Activated CD4-positive, alpha-beta T cell treated with anti-CD3 and anti-CD28 coated beads for 36 hours (primary cell): ENCODE measurements around the gene FSCN2. TPM values are rescaled to one million over a fixed set of nuclear protein-coding genes. Genes with fewer than 3 reads are reported as not detected.
"Not testable (repeated sequence)": the region's sequence is repeated elsewhere in the genome, so short reads cannot be mapped to it uniquely, and the experiment has no call there.

Source experiments
- ATAC-seq: fragments of 200-7000 bp; cut with Tn5 transposase; one replicate; pipeline ENCODE4 v1.10.0; 2021; ENCODE audit warnings: mild to moderate bottlenecking, moderate library complexity
- CTCF ChIA-PET: fragments of 350-600 bp; sonication (Branson Sonifier 250); formaldehyde crosslinking; loops from one replicate; lab custom pipeline; 2021; ENCODE audit warnings: antibody characterized with exemption; lab: Charles Lee
- POLR2A ChIA-PET: fragments of 350-600 bp; sonication (Branson Sonifier 250); formaldehyde crosslinking; loops from one replicate; lab custom pipeline; 2021; ENCODE audit warnings: antibody characterized with exemption, inconsistent platforms; lab: Charles Lee
- DNase-seq: peaks from one replicate; pipeline ENCODE4 v3.0.0-alpha.2; 2020
- H3K27ac Mint-ChIP-seq: one replicate; pipeline ENCODE4 v1.8.0; 2021; ENCODE audit warnings: mixed read lengths
- H3K27me3 Mint-ChIP-seq: one replicate; pipeline ENCODE4 v1.8.0; 2021; ENCODE audit warnings: mixed read lengths
- H3K36me3 Mint-ChIP-seq: one replicate; pipeline ENCODE4 v1.8.0; 2021; ENCODE audit warnings: low read depth, mixed read lengths
- H3K4me1 Mint-ChIP-seq: one replicate; pipeline ENCODE4 v1.8.0; 2021; ENCODE audit warnings: mixed read lengths
- H3K4me3 Mint-ChIP-seq: one replicate; pipeline ENCODE4 v1.8.0; 2021; ENCODE audit warnings: mild to moderate bottlenecking, moderate library complexity, mixed read lengths
- H3K9me3 Mint-ChIP-seq: one replicate; pipeline ENCODE4 v1.8.0; 2021; ENCODE audit warnings: low read depth, mixed read lengths
- intact Hi-C, 2 experiments: fragments of 100-400 bp; cut with DNase I in 1 of 2; cut with micrococcal nuclease in 1 of 2; formaldehyde crosslinking; loops; one replicate each; pipeline versions ENCODE4 v1.14.2 to v1.15.1; 2022 to 2024; cut with DNase I, micrococcal nuclease
- total RNA-seq, 2 experiments: library from RNA; stranded (reverse); gene quantifications; one replicate each; pipeline ENCODE4 v1.2.3, GENCODE V29; 2021

Gene FSCN2
- total RNA-seq, 2 experiments from 2014 or later = 0.23 to 0.58 TPM

DNA sequence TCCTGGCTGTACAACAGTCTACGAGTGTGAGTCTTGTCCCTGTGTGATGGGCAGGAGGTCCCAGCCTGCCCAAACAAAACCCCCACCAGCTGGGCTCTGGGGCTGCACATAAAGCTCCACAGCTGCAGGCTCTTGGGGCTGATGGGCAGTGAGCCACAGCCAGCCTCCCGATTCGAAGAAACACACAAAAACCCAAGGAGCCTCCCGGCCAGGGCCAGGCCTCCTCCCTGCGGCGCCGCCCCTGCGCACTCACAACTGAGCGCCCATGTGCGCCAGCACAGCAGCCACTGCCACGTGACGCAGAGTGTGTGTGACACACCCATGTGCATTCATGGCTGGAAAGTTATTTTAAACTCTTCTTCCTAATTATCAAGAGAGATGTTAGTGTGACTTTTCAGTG lies 54.6 kb downstream of the FSCN2 start:
- H3K9me3 Mint-ChIP-seq = no peaks in the 10 kb centered on the region
- ChIA-PET POLR2A (no interaction called here), CTCF (interaction anchor here (4.1 kb wide), 1 partner anchor 18 kb away, joined by 18 read pairs; no protein-coding TSS in a partner anchor)
- intact Hi-C loops = no loop called here
- ATAC-seq = no peak
- no peaks in the 10 kb centered on the region for H3K27me3 Mint-ChIP-seq
- H3K4me3 Mint-ChIP-seq = no peak overlapping the region
- no peak for DNase-seq
- H3K4me1 Mint-ChIP-seq = peaks cover 20% of the 10 kb centered on the region
- H3K27ac Mint-ChIP-seq = no peak overlapping the region
- peaks cover 51% of the 10 kb centered on the region for H3K36me3 Mint-ChIP-seq

- ATAC-seq (no peak), DNase-seq (no peak)
- CTCF ChIA-PET = interaction anchor here (1.9 kb wide), 1 partner anchor 18 kb away, joined by 6 read pairs; no protein-coding TSS in a partner anchor
- POLR2A ChIA-PET = no interaction called here
- Mint-ChIP-seq H3K4me3 (no peak overlapping the region), H3K27me3 (no peaks in the 10 kb centered on the region), H3K36me3 (peaks cover 54% of the 10 kb centered on the region), H3K9me3 (no peaks in the 10 kb centered on the region), H3K4me1 (peaks cover 12% of the 10 kb centered on the region), H3K27ac (no peak overlapping the region)
- intact Hi-C loops = no loop called here
Observed at GRCh38 chr17:81583589-81584342, 55.6 kb downstream of the FSCN2 start.

DNA sequence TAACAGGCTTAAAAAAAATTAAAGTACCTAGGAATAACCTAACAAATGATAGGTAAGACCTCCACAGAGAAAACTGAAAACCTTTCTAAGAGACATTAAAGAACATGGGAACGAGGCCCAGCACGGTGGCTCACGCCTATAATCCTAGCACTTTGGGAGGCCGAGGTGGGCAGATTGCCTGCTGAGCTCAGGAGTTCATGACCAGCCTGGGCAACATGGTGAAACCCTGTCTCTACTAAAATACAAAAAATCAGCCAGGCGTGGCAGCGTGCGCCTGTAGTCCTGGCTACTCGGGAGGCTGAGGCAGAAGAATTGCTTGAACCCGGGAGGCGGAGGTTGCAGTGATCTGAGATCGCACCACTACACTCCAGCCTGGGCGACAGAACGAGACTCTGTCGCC lies 56.6 kb downstream of the FSCN2 start:
- H3K9me3 Mint-ChIP-seq, H3K4me3 Mint-ChIP-seq, ATAC-seq, POLR2A ChIA-PET, DNase-seq, H3K4me1 Mint-ChIP-seq, H3K27me3 Mint-ChIP-seq, H3K27ac Mint-ChIP-seq, intact Hi-C loops: not testable (repeated sequence)
- H3K36me3 Mint-ChIP-seq = peaks cover 57% of the 10 kb centered on the region
- CTCF ChIA-PET = interaction anchor here (1.9 kb wide), 1 partner anchor 17 kb away, joined by 6 read pairs; no protein-coding TSS in a partner anchor

GRCh38 chr17:81586096-81586495 lies 57.9 kb downstream of the FSCN2 start:
- intact Hi-C loops = no loop called here

More at GRCh38 chr17:81586096-81586495, 57.9 kb downstream of the FSCN2 start:
- no peak for DNase-seq
- Mint-ChIP-seq H3K4me3 (no peak overlapping the region), H3K4me1 (no peaks in the 10 kb centered on the region), H3K36me3 (peaks cover 55% of the 10 kb centered on the region), H3K27me3 (no peaks in the 10 kb centered on the region), H3K27ac (no peak overlapping the region), H3K9me3 (no peaks in the 10 kb centered on the region)
- POLR2A ChIA-PET = no interaction called here
- CTCF ChIA-PET = interaction anchor here (0.6 kb wide), 1 partner anchor 269 kb away, joined by 3 read pairs; no protein-coding TSS in a partner anchor
- no peak for ATAC-seq

Other genes starting within 250 kb of the FSCN2 start
- gene SLC38A10, start 233.1 kb upstream of the FSCN2 start, total RNA-seq = 10 to 100 TPM; 47.6 to 52.9 TPM
- under 1 TPM in 1 of 2 experiments, not detected in 1; 0.05 TPM for gene BAHCC1, start 132.9 kb upstream of the FSCN2 start, total RNA-seq
- gene ACTG1, start 15.6 kb upstream of the FSCN2 start, total RNA-seq = 1,000 to 10,000 TPM; 4,119 to 5,987 TPM
- 10 to 100 TPM; 30.4 to 39.3 TPM for gene FAAP100, start 24.0 kb downstream of the FSCN2 start, total RNA-seq
- 10 to 100 TPM; 71.8 to 93.1 TPM for gene NPLOC4, start 108.7 kb downstream of the FSCN2 start, total RNA-seq
- under 1 TPM; 0.34 to 0.35 TPM for gene TSPAN10, start 108.8 kb downstream of the FSCN2 start, total RNA-seq
- 1 to 10 TPM; 1.4 to 2.5 TPM for gene PDE6G, start 128.2 kb downstream of the FSCN2 start, total RNA-seq
- gene OXLD1, start 138.2 kb downstream of the FSCN2 start, total RNA-seq = 10 to 100 TPM; 29.4 to 45.3 TPM
- 10 to 100 TPM; 30.0 to 36.6 TPM for gene CCDC137, start 138.4 kb downstream of the FSCN2 start, total RNA-seq
- 10 to 100 TPM; 39.0 to 39.1 TPM for gene ARL16, start 155.4 kb downstream of the FSCN2 start, total RNA-seq
- gene HGS, start 155.6 kb downstream of the FSCN2 start, total RNA-seq = 100 to 1,000 TPM; 100 to 102 TPM
- 100 to 1,000 TPM in 1 of 2 experiments, 10 to 100 TPM in 1; 94.0 to 116 TPM for gene MRPL12, start 175.0 kb downstream of the FSCN2 start, total RNA-seq
- gene SLC25A10, start 183.9 kb downstream of the FSCN2 start, total RNA-seq = 10 to 100 TPM; 28.6 to 31.8 TPM